SKM-1 treated with dmso at 0.1 percent for 144 hours (cell line): ENCODE results near the gene IGFL3.

Source experiments
- DNase-seq: peaks from one replicate; lab custom pipeline; 2025; ENCODE audit not compliant: unreplicated experiment; lab: John Stamatoyannopoulos, UW

The IGFL3 gene

GRCh38 chr19:46077815-46078167 is 46.7 kb downstream of the IGFL3 start:
- no peak for DNase-seq

GRCh38 chr19:46076951-46077814 is 47.3 kb downstream of the IGFL3 start:
- DNase-seq = no peak

- DNase-seq = no peak
Observed at GRCh38 chr19:46076031-46076880, 48.2 kb downstream of the IGFL3 start.

GRCh38 chr19:46073268-46073922 is 51.1 kb downstream of the IGFL3 start:
- DNase-seq = no peak
